Transverse colon (tissue), 3 donors: ENCODE data around the gene ZNF609.

Source experiments
- EP300 ChIP-seq: sonication (generic); formaldehyde crosslinking; IDR thresholded peaks from one replicate; pipeline ENCODE4 v1.6.1; 2017; ENCODE audit warnings: antibody characterized with exemption, low read depth
- POLR2A ChIP-seq: fragments of 450-650 bp; IDR thresholded peaks from one replicate; pipeline ENCODE4 v1.6.1; 2016; ENCODE audit warnings: antibody characterized with exemption, mild to moderate bottlenecking, moderate library complexity
- TF ChIP-seq, protein P1 (sequence below), 5 experiments: fragments of 200-600 bp in 3 of 5; fragments of 450-650 bp in 2 of 5; sonication (generic) in 3 of 5; IDR thresholded peaks; 1 replicate in 2 of 5; 2 replicates in 3 of 5; pipeline ENCODE4 v1.5.1; 2016 to 2017; ENCODE audit warnings: antibody characterized with exemption in 5 of 5, inconsistent platforms in 3 of 5, mild to moderate bottlenecking in 2 of 5, moderate library complexity in 1 of 5

GRCh38 chr15:64461721-64462162 is 1.4 kb downstream of the ZNF609 start:
- TF ChIP-seq, protein P1, sequence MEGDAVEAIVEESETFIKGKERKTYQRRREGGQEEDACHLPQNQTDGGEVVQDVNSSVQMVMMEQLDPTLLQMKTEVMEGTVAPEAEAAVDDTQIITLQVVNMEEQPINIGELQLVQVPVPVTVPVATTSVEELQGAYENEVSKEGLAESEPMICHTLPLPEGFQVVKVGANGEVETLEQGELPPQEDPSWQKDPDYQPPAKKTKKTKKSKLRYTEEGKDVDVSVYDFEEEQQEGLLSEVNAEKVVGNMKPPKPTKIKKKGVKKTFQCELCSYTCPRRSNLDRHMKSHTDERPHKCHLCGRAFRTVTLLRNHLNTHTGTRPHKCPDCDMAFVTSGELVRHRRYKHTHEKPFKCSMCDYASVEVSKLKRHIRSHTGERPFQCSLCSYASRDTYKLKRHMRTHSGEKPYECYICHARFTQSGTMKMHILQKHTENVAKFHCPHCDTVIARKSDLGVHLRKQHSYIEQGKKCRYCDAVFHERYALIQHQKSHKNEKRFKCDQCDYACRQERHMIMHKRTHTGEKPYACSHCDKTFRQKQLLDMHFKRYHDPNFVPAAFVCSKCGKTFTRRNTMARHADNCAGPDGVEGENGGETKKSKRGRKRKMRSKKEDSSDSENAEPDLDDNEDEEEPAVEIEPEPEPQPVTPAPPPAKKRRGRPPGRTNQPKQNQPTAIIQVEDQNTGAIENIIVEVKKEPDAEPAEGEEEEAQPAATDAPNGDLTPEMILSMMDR (IDR thresholded peaks at IDR 0.05): no peak
- TF ChIP-seq POLR2A (no peak), EP300 (no peak)
